NB4 (cell line): ENCODE results near the gene NDUFC2.

Experiments used
- TF ChIP-seq, protein P1 (sequence below): IDR thresholded peaks from one replicate; pipeline ENCODE4 v1.5.1; 2012; ENCODE audit warnings: low read depth, low read length
- TF ChIP-seq, protein P2 (sequence below): IDR thresholded peaks from 2 replicates; pipeline ENCODE4 v1.6.1; 2011; ENCODE audit warnings: low read depth, low read length

DNA sequence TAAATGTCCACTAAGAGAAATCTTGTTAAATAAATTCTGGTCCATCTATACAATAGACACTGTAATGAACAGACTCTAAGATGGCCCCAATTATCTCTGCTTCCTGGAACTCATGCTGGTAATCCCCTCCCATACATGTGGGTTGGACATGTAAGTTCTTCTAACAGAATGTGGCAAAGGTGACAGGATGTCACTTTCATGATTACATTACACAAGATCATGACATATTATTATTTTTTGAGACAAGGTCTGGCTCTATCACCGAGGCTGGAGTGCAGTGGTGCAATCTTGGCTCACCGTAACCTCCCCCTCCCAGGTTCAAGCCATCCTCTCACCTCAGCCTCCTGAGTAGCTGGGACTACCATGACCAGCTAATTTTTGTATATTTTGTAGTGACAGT lies 14.6 kb upstream of the NDUFC2 start:
- TF ChIP-seq, protein P1, sequence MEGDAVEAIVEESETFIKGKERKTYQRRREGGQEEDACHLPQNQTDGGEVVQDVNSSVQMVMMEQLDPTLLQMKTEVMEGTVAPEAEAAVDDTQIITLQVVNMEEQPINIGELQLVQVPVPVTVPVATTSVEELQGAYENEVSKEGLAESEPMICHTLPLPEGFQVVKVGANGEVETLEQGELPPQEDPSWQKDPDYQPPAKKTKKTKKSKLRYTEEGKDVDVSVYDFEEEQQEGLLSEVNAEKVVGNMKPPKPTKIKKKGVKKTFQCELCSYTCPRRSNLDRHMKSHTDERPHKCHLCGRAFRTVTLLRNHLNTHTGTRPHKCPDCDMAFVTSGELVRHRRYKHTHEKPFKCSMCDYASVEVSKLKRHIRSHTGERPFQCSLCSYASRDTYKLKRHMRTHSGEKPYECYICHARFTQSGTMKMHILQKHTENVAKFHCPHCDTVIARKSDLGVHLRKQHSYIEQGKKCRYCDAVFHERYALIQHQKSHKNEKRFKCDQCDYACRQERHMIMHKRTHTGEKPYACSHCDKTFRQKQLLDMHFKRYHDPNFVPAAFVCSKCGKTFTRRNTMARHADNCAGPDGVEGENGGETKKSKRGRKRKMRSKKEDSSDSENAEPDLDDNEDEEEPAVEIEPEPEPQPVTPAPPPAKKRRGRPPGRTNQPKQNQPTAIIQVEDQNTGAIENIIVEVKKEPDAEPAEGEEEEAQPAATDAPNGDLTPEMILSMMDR: no peak
- TF ChIP-seq, protein P2, sequence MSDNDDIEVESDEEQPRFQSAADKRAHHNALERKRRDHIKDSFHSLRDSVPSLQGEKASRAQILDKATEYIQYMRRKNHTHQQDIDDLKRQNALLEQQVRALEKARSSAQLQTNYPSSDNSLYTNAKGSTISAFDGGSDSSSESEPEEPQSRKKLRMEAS: no peak
